Measurements from ENCODE around the gene KIAA0408.
"Not testable (repeated sequence)": the region's sequence is repeated elsewhere in the genome, so short reads cannot be mapped to it uniquely, and the experiment has no call there.

The KIAA0408 gene

GRCh38 chr6:127463056-127463455, 3.9 kb upstream of the KIAA0408 start:
- DNase-seq (ENCODE audit: low read depth, low spot score) = no peak

DNA sequence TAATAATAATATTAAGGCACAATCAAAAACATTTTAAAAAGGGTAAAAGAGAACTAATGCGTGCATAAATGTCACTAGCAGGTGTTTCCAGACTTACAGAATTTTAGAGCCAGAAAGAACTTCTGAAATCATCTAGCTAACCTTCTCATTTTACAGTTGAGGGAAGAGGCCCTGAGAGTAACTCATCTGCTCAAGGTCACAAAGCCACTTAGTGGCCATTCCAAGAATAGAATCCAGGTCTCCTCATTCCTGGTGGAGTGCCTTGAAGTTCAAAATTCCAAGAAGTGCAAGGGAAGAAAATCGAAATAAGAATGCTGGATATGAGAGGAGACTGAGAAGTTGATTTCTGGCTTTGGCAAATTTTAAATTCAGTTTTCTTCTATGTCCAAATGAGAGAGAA, 3.2 kb upstream of the KIAA0408 start:
- DNase-seq (ENCODE audit: low read depth, low spot score) = no peak

DNA sequence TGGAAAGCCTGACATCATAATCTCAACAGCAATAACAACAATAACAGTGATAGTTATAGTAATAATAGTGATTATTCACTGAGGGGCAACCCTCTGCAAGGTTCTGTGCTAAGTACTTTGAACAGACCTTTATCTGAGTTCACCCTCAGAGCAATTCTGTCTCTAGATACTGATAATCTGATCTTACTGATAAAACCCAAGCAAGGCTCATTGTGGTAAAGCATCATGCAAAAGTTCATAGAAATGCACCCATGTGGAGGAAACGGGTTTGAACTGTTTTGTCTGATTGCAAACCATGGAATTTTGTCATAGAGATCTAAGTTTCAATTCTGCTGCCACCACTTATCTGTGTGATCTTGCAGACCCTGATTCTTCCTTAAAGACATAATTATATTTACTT, 1.3 kb upstream of the KIAA0408 start:
- no peak for DNase-seq (ENCODE audit: low read depth, low spot score)

- DNase-seq (ENCODE audit: low read depth, low spot score) = no peak
Observed at GRCh38 chr6:127458817-127459216, 372 bp downstream of the KIAA0408 start.

GRCh38 chr6:127458222-127458621, 967 bp downstream of the KIAA0408 start:
- DNase-seq (ENCODE audit: low read depth, low spot score) = no peak

GRCh38 chr6:127457456-127458064, 1.6 kb downstream of the KIAA0408 start:
- no peak for DNase-seq (ENCODE audit: low read depth, low spot score)

- DNase-seq (ENCODE audit: low read depth, low spot score) = no peak
Observed at GRCh38 chr6:127456465-127456864, 2.7 kb downstream of the KIAA0408 start.

DNA sequence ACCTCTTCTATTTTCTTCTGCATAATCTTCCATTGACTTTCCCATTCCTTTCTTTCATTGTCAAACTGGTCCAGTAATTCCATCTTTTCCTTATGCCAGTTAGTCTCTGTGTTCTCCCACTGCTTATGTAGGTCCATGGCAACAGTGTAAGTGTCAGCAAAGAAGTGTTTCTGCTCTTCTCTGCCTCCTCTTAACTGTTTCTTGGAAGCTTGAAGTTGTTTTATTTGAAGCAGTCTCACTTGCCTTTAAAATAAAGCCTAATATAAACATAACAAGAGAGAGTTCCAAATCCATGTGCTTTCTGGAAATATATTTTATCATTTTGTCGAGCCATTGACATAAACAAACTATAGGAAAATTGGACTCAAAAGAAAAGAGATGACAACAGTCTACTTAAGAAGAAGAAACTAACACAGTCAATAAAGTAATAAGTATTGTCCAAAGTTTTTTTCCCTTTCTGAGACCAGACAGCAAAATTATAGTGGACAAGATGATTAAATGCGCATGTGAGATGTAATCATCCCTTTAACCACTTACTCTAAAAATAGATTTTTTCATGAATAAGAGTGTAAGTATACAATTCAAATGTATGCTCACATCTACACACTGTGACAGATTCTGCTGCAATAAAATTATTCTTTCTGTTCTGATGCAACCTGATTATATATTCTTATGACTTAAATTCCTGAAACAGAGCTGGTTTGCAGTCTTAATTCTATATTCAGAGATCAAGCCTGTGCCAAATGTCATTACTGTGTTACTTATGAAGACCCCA, 5.2 kb downstream of the KIAA0408 start:
- no peak for DNase-seq (ENCODE audit: low read depth, low spot score)

- no peak for DNase-seq (ENCODE audit: low read depth, low spot score)
Observed at GRCh38 chr6:127452803-127453202, 6.4 kb downstream of the KIAA0408 start.

DNA sequence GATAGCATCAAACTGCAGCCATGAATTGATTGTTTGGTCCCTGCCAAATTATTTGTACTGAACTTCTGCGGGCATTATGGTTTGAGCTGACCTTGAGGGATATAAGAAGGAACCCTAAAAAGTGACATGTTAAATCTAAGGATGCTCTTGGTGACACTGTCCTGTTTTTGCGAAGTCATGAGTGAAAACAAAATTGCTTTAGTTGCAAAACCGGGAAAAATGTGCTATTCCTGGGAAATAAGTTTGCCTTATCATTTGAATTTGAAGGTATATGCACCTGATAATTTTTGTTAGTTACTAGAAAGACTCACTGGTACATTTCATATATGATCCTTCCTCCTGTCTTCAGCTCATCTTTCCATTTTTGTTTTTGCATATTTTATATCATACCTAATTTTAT, 7.8 kb downstream of the KIAA0408 start:
- no peak for DNase-seq (ENCODE audit: low read depth, low spot score)

DNA sequence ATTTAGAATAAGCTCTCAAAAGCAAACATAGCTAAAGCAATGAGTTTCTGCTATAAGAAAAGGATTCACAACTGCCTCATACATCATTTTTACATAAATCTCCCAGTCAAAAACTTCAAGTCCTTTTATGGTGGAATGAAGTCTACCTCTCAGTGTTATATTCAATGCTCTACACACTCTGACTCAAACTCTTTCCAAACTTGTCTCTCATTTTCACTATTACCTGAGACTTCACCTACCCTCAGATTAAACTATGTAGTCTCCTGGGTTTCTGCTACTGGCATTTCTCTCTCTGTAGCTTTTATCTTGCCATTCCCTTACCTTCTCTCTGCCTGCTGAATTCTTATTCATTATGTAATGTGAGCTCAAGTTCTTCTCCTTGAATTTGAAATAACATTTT, 11.4 kb downstream of the KIAA0408 start:
- DNase-seq (ENCODE audit: low read depth, low spot score) = no peak

GRCh38 chr6:127446356-127446755, 12.8 kb downstream of the KIAA0408 start:
- DNase-seq (ENCODE audit: low read depth, low spot score) = no peak

GRCh38 chr6:127441881-127442280, 17.3 kb downstream of the KIAA0408 start:
- DNase-seq (ENCODE audit: low read depth, low spot score) = no peak

DNA sequence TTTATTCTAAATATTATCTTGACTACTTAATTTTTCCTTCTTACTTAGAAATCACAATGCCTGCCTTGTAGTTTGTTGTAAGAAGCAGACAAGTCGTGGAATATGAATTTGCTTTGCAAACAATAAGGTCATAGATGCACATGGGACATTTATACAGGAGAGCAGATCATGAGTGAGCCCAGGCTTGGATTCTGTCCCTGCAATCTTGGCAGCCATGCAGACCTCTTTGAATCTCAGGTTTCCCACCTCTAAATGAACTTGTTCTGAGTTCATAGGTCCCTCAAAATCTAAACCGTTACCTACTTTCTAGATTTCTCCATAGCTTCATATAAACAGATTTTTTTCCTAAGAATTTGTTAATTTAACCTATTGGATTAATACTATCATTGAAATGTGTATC, 19.5 kb downstream of the KIAA0408 start:
- DNase-seq (ENCODE audit: low read depth, low spot score) = no peak

GRCh38 chr6:127436578-127437110, 22.5 kb downstream of the KIAA0408 start:
- no peak for DNase-seq (ENCODE audit: low read depth, low spot score)

DNA sequence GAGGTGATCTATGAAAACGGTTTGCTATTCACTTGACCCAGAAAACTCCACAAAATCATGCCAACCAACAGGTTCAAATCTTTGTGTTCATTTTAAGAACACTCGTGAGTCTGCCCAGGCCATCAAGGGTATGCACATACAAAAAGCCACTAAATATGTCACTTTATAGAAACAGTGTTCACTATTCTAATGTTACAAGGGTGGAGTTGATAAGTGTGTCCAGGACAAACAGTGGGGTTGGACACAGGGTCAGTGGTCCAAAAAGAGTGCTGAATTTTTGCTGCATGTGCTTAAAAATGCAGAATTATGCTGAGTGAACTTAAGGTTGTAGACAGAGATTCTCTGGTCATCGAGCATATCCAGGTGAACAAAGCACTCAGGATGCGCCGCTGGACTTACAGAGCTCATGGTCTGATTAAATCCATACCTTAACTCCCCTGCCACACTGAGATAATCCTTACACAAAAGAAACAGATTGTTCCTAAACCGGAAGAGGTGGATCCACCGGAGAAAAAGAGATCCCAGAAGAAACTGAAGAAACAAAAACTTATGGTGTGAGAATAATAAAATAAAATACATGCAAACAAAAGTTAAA, 23.5 kb downstream of the KIAA0408 start:
- no peak for DNase-seq (ENCODE audit: low read depth, low spot score)

- no peak for DNase-seq (ENCODE audit: low read depth, low spot score)
Observed at GRCh38 chr6:127434651-127435050, 24.5 kb downstream of the KIAA0408 start.

GRCh38 chr6:127428562-127428961, 30.6 kb downstream of the KIAA0408 start:
- DNase-seq (ENCODE audit: low read depth, low spot score) = not testable (repeated sequence)

DNA sequence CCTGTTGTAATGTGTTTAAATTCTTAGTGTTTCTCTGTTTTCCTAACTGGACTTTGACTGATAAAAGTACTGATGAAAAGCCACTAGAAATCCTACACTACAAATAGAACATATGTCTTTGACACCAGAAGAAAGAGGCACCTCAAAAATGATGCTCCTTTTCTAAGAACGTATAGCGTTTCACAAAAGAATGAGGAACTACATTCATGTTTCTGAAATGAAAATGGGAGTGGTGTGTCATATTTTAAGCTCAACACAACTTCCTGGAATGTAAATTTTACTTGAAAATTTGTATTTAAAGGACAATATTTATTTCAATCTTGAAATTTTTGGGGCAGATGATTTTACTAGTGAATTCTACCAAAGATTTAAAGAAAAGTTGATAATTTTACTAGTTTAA, 35.3 kb downstream of the KIAA0408 start:
- DNase-seq (ENCODE audit: low read depth, low spot score) = no peak

GRCh38 chr6:127421164-127421563, 38.0 kb downstream of the KIAA0408 start:
- DNase-seq (ENCODE audit: low read depth, low spot score) = not testable (repeated sequence)

GRCh38 chr6:127420556-127420955, 38.6 kb downstream of the KIAA0408 start:
- peak; percentile 84 for DNase-seq (ENCODE audit: low read depth, low spot score)

DNA sequence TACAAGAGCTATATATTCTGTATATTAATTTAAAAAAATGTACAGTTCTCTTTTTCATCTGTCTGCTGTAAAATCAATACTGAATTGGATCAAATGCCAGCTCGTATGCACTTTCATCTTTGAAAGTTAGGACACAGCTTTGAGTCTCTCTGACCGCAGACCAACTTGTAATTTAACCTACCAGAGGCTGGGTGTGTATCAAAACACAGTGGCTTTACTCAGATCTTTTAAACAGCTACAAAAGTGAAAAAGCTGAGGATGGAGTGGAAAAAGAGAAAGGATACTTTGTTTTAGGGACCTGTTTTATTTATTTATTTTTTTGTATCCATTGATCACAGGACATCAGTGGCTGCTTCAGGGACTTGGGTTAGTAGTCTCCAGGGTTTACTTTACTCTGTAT, 44.1 kb downstream of the KIAA0408 start:
- no peak for DNase-seq (ENCODE audit: low read depth, low spot score)

DNA sequence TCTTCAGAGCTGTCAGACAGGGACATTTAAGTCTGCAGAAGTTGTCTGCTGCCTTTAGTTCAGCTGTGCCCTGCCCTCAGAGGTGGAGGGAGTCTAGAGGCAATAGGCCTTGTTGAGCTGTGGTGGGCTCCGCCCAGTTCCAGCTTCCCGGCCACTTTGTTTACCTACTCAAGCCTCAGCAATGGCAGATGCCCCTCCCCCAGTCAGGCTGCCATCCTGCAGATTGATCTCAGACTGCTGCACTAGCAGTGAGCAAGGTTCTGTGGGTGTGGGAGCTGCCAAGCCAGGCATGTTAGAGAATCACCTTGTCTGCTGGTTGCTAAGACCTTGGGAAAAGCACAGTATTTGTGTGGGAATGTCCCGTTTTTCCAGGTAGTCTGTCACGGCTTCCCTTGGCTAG, 46.1 kb downstream of the KIAA0408 start:
- DNase-seq (ENCODE audit: low read depth, low spot score) = not testable (repeated sequence)

All from smooth muscle cell of the brain vasculature (primary cell).